Loucy (cell line): ENCODE measurements around the gene ABCA10.

Source experiments
- H2AFZ ChIP-seq: fragments of 200-600 bp; sonication (generic); 2 replicates; pipeline ENCODE4 v1.6.0; 2016; ENCODE audit warnings: antibody characterized with exemption, mild to moderate bottlenecking, low read length, moderate library complexity
- H3F3A ChIP-seq: fragments of 200-600 bp; 2 replicates; pipeline ENCODE4 v1.6.0; 2016; ENCODE audit warnings: antibody characterized with exemption, low read depth, mild to moderate bottlenecking
- H3K27me3 ChIP-seq: fragments of 200-600 bp; sonication (generic); 2 replicates; pipeline ENCODE4 v1.6.1; 2014; ENCODE audit warnings: low read length, mild to moderate bottlenecking; ENCODE audit not compliant: insufficient read depth, poor library complexity, severe bottlenecking
- H3K36me3 ChIP-seq: fragments of 200-600 bp; sonication (generic); 2 replicates; pipeline ENCODE4 v1.6.1; 2016; ENCODE audit warnings: low read length; ENCODE audit not compliant: insufficient read depth
- H3K4me1 ChIP-seq: fragments of 200-600 bp; sonication (generic); 2 replicates; pipeline ENCODE4 v1.5.1; 2014; ENCODE audit warnings: low read length, mild to moderate bottlenecking; ENCODE audit not compliant: insufficient read depth, poor library complexity, severe bottlenecking
- H3K4me2 ChIP-seq: fragments of 200-600 bp; sonication (generic); 2 replicates; pipeline ENCODE4 v1.6.0; 2014; ENCODE audit warnings: antibody characterized with exemption, low read length, low read depth, mild to moderate bottlenecking; ENCODE audit not compliant: poor library complexity, severe bottlenecking
- H3K4me3 ChIP-seq: fragments of 200-600 bp; sonication (generic); 2 replicates; pipeline ENCODE4 v1.5.1; 2014; ENCODE audit warnings: low read length, mild to moderate bottlenecking, mixed read lengths; ENCODE audit not compliant: poor library complexity, severe bottlenecking
- H3K79me2 ChIP-seq: fragments of 200-600 bp; sonication (generic); 2 replicates; pipeline ENCODE4 v1.6.1; 2014; ENCODE audit warnings: low read length; ENCODE audit not compliant: insufficient read depth
- H3K9ac ChIP-seq: fragments of 200-600 bp; sonication (generic); 2 replicates; pipeline ENCODE4 v1.6.0; 2014; ENCODE audit warnings: mild to moderate bottlenecking, low read depth, low read length, moderate library complexity; ENCODE audit not compliant: poor library complexity, severe bottlenecking
- H3K9me2 ChIP-seq: fragments of 200-600 bp; sonication (generic); replicated peaks from 2 replicates; pipeline ENCODE4 v1.6.1; 2016; ENCODE audit warnings: low read depth, low read length, mixed read lengths
- H3K9me3 ChIP-seq: fragments of 200-600 bp; sonication (generic); 2 replicates; pipeline ENCODE4 v1.6.1; 2014; ENCODE audit warnings: mild to moderate bottlenecking, antibody characterized with exemption, low read length, low read depth; ENCODE audit not compliant: insufficient read depth
- H4K20me1 ChIP-seq: fragments of 200-600 bp; sonication (generic); 2 replicates; pipeline ENCODE4 v1.6.0; 2014; ENCODE audit warnings: antibody characterized with exemption, low read length, mild to moderate bottlenecking; ENCODE audit not compliant: insufficient read depth, poor library complexity, severe bottlenecking
- CTCF ChIP-seq: fragments of 200-600 bp; sonication (generic); conservative IDR thresholded peaks from 2 replicates; pipeline ENCODE4 v1.5.1; 2014; ENCODE audit warnings: mild to moderate bottlenecking, antibody characterized with exemption, low read length
- EZH2phosphoT487 ChIP-seq: fragments of 200-600 bp; IDR thresholded peaks from 2 replicates; pipeline ENCODE4 v1.6.1; 2018; ENCODE audit warnings: antibody characterized with exemption, mild to moderate bottlenecking, moderate library complexity, borderline replicate concordance

The ABCA10 gene

GRCh38 chr17:69246726-69247375 is 18.2 kb upstream of the ABCA10 start:
- no peaks in the 10 kb centered on the region for H3K4me1 ChIP-seq
- H3K4me3 ChIP-seq: no peak overlapping the region
- no peaks in the 10 kb centered on the region for H3K9me3 ChIP-seq
- H3K4me2 ChIP-seq: no peak overlapping the region
- H3K36me3 ChIP-seq: no peaks in the 10 kb centered on the region
- no peaks in the 10 kb centered on the region for H3K9me2 ChIP-seq
- no peaks in the 10 kb centered on the region for H3K79me2 ChIP-seq
- H2AFZ ChIP-seq: no peak overlapping the region
- no peak overlapping the region for H3K9ac ChIP-seq
- H4K20me1 ChIP-seq: no peaks in the 10 kb centered on the region
- H3F3A ChIP-seq: no peaks in the 10 kb centered on the region
- H3K27me3 ChIP-seq: no peaks in the 10 kb centered on the region
- no peak for TF ChIP-seq EZH2phosphoT487
- peak; percentile 75 for TF ChIP-seq CTCF

- no peaks in the 10 kb centered on the region for H4K20me1 ChIP-seq
- H2AFZ ChIP-seq: no peak overlapping the region
- H3K27me3 ChIP-seq: no peaks in the 10 kb centered on the region
- no peak overlapping the region for H3K4me2 ChIP-seq
- TF ChIP-seq EZH2phosphoT487 (no peak), CTCF (no peak)
- no peak overlapping the region for H3K9ac ChIP-seq
- H3F3A ChIP-seq: no peaks in the 10 kb centered on the region
- H3K9me3 ChIP-seq: no peaks in the 10 kb centered on the region
- no peaks in the 10 kb centered on the region for H3K36me3 ChIP-seq
- no peak overlapping the region for H3K4me3 ChIP-seq
- no peaks in the 10 kb centered on the region for H3K9me2 ChIP-seq
- H3K79me2 ChIP-seq: no peaks in the 10 kb centered on the region
- H3K4me1 ChIP-seq: no peaks in the 10 kb centered on the region
Measured at GRCh38 chr17:69246202-69246601, 17.6 kb upstream of the ABCA10 start.

GRCh38 chr17:69245617-69246016 is 17.0 kb upstream of the ABCA10 start:
- no peaks in the 10 kb centered on the region for H3K9me2 ChIP-seq
- no peaks in the 10 kb centered on the region for H3F3A ChIP-seq
- no peaks in the 10 kb centered on the region for H4K20me1 ChIP-seq
- no peak overlapping the region for H3K4me2 ChIP-seq
- H3K9ac ChIP-seq: no peak overlapping the region
- H3K9me3 ChIP-seq: no peaks in the 10 kb centered on the region
- H3K4me1 ChIP-seq: no peaks in the 10 kb centered on the region
- H3K36me3 ChIP-seq: no peaks in the 10 kb centered on the region
- no peak overlapping the region for H3K4me3 ChIP-seq
- H3K79me2 ChIP-seq: no peaks in the 10 kb centered on the region
- H2AFZ ChIP-seq: no peak overlapping the region
- no peaks in the 10 kb centered on the region for H3K27me3 ChIP-seq
- TF ChIP-seq EZH2phosphoT487: no peak
- TF ChIP-seq CTCF: no peak
